Fibroblast of the aortic adventitia (primary cell): ENCODE results near the gene GALNS. TPM values are rescaled to one million over a fixed set of nuclear protein-coding genes. Genes with fewer than 3 reads are reported as not detected.
"Not testable (repeated sequence)": the region's sequence is repeated elsewhere in the genome, so short reads cannot be mapped to it uniquely, and the experiment has no call there.

Experiments used
- DNase-seq: peaks from one replicate; pipeline ENCODE4 v3.0.0-alpha.2; 2010; ENCODE audit warnings: low read depth
- H3K4me3 ChIP-seq: 2 replicates; pipeline ENCODE4 v1.5.1; 2011; ENCODE audit warnings: low read depth, mild to moderate bottlenecking, control low read depth, low read length, moderate library complexity
- CTCF ChIP-seq: IDR thresholded peaks from 2 replicates; pipeline ENCODE4 v1.5.1; 2011; ENCODE audit warnings: mild to moderate bottlenecking, low read length, control low read depth, inconsistent platforms; ENCODE audit not compliant: insufficient read depth
- total RNA-seq: library from RNA; depleted of rRNA; stranded (reverse); fragments of >200 nt; gene quantifications from 2 replicates; pipeline ENCODE4 v1.2.3, GENCODE V29; 2012; ENCODE audit warnings: low replicate concordance

GALNS gene
- total RNA-seq, 1 donor, result 22.5 TPM

GRCh38 chr16:88796278-88796677, 60.5 kb downstream of the GALNS start:
- no peak for DNase-seq
- no peak overlapping the region for H3K4me3 ChIP-seq
- no peak for TF ChIP-seq CTCF

GRCh38 chr16:88793251-88793954, 63.3 kb downstream of the GALNS start:
- no peak for TF ChIP-seq CTCF
- H3K4me3 ChIP-seq, result no peak overlapping the region
- no peak for DNase-seq

GRCh38 chr16:88792668-88793250, 64.0 kb downstream of the GALNS start:
- DNase-seq, result no peak
- H3K4me3 ChIP-seq, result no peak overlapping the region
- TF ChIP-seq CTCF, result no peak

- no peak overlapping the region for H3K4me3 ChIP-seq
- TF ChIP-seq CTCF, result no peak
- DNase-seq, result no peak
These were observed 64.6 kb downstream of the GALNS start for GRCh38 chr16:88792078-88792550.

- no peak for TF ChIP-seq CTCF
- DNase-seq, result no peak
- no peak overlapping the region for H3K4me3 ChIP-seq
These were observed 66.2 kb downstream of the GALNS start for GRCh38 chr16:88790312-88791211.

- TF ChIP-seq CTCF, result no peak
- H3K4me3 ChIP-seq, result no peak overlapping the region
- DNase-seq, result no peak
These were observed 67.2 kb downstream of the GALNS start for GRCh38 chr16:88789594-88789993.

- not testable (repeated sequence) for DNase-seq, H3K4me3 ChIP-seq
These were observed 68.0 kb downstream of the GALNS start for GRCh38 chr16:88788749-88789148.
